Endothelial cell of umbilical vein (primary cell): Measurements from ENCODE around the gene KRTAP19-4. TPM values are rescaled to one million over a fixed set of nuclear protein-coding genes. Genes with fewer than 3 reads are reported as not detected.

ENCODE experiments used
- BruUV-seq: library from RNA; stranded (reverse); fragments of 400-500 nt; replicated peaks from 2 replicates; lab custom pipeline; 2021; lab: Mats Ljungman, UMichigan
- CTCF ChIA-PET: fragments of 300-600, 350-600 bp; sonication (Branson Sonifier 250); formaldehyde crosslinking; loops from one replicate; lab custom pipeline; 2021; ENCODE audit warnings: antibody characterized with exemption, inconsistent platforms; lab: Charles Lee
- POLR2A ChIA-PET: fragments of 300-600, 350-600 bp; sonication (Branson Sonifier 250); formaldehyde crosslinking; loops from one replicate; lab custom pipeline; 2021; ENCODE audit warnings: antibody characterized with exemption, inconsistent platforms; lab: Charles Lee
- DNase-seq: peaks from one replicate; pipeline ENCODE4 v3.0.0-alpha.2; 2011; ENCODE audit warnings: low read depth, low spot score
- FAIRE-seq: peaks from 2 replicates; lab custom pipeline; 2011; peaks lifted over from hg19 to GRCh38; lab: Jason Lieb, UNC
- H2AFZ ChIP-seq: 2 replicates; pipeline ENCODE4 v1.6.0; 2012; ENCODE audit warnings: low read depth, low read length, control low read depth, inconsistent platforms
- H3K27ac ChIP-seq: 2 replicates; pipeline ENCODE4 v1.5.1; 2011; ENCODE audit warnings: low read depth, mild to moderate bottlenecking, control low read depth, low read length, moderate library complexity; ENCODE audit not compliant: insufficient read depth
- H3K27me3 ChIP-seq, 2 experiments: 2 replicates each; pipeline versions ENCODE4 v1.6.0 to v1.6.1; 2011; ENCODE audit warnings: low read length in 2 of 2, mixed read lengths in 1 of 2; ENCODE audit not compliant: control insufficient read depth in 2 of 2, insufficient read depth in 2 of 2
- H3K36me3 ChIP-seq, 2 experiments: 2 replicates in 1 of 2; 3 replicates in 1 of 2; pipeline ENCODE4 v1.5.1; 2011; ENCODE audit warnings: low read length in 2 of 2, mild to moderate bottlenecking in 1 of 2, moderate library complexity in 1 of 2; ENCODE audit not compliant: control insufficient read depth in 2 of 2, insufficient read depth in 2 of 2; ENCODE audit errors: extremely low read depth in 1 of 2
- H3K4me1 ChIP-seq: 3 replicates; pipeline ENCODE4 v1.5.1; 2011; ENCODE audit warnings: mild to moderate bottlenecking, low read length; ENCODE audit not compliant: control insufficient read depth, insufficient read depth; ENCODE audit errors: extremely low read depth
- H3K4me2 ChIP-seq: 2 replicates; pipeline ENCODE4 v1.6.1; 2011; ENCODE audit warnings: low read length, control low read depth, mixed read lengths; ENCODE audit not compliant: insufficient read depth
- H3K4me3 ChIP-seq, 3 experiments: fragments of 200-600 bp in 1 of 3; sonication (generic), shearing (Covaris generic) in 1 of 3; replicated peaks in 1 of 3; 2 replicates each; pipeline ENCODE4 v1.5.1; 2011 to 2016; ENCODE audit warnings: control low read depth in 3 of 3, low read length in 3 of 3, mild to moderate bottlenecking in 2 of 3, inconsistent platforms in 1 of 3, low read depth in 1 of 3, moderate library complexity in 1 of 3; ENCODE audit not compliant: insufficient read depth in 1 of 3
- H3K79me2 ChIP-seq: 2 replicates; pipeline ENCODE4 v1.6.0; 2012; ENCODE audit warnings: low read length, inconsistent platforms; ENCODE audit not compliant: control insufficient read depth, insufficient read depth
- H3K9ac ChIP-seq: replicated peaks from 2 replicates; pipeline ENCODE3; 2011; ENCODE audit warnings: low read length, control low read depth; ENCODE audit not compliant: insufficient read depth; ENCODE audit errors: extremely low read depth
- H3K9me1 ChIP-seq: replicated peaks from 3 replicates; pipeline ENCODE4 v1.6.0; 2011; ENCODE audit warnings: mild to moderate bottlenecking, low read length; ENCODE audit not compliant: control insufficient read depth, insufficient read depth; ENCODE audit errors: extremely low read depth
- H3K9me3 ChIP-seq: replicated peaks from 2 replicates; pipeline ENCODE4 v1.5.1; 2012; ENCODE audit warnings: low read length, inconsistent platforms; ENCODE audit not compliant: control insufficient read depth, insufficient read depth
- H4K20me1 ChIP-seq: replicated peaks from 2 replicates; pipeline ENCODE3; 2011; ENCODE audit warnings: mild to moderate bottlenecking, low read length; ENCODE audit not compliant: control insufficient read depth, insufficient read depth; ENCODE audit errors: extremely low read depth
- EZH2 ChIP-seq: IDR thresholded peaks from 2 replicates; pipeline ENCODE4 v1.6.1; 2012; ENCODE audit warnings: borderline replicate concordance, low read depth, mild to moderate bottlenecking, moderate library complexity, low read length, inconsistent platforms; ENCODE audit not compliant: severe bottlenecking
- FOS ChIP-seq: IDR thresholded peaks from 2 replicates; pipeline ENCODE4 v1.6.1; 2011; ENCODE audit warnings: mild to moderate bottlenecking, low read length, moderate library complexity, borderline replicate concordance; ENCODE audit not compliant: insufficient read depth
- GATA2 ChIP-seq: IDR thresholded peaks from 2 replicates; pipeline ENCODE4 v1.7.0; 2011; ENCODE audit warnings: low read depth, mild to moderate bottlenecking, moderate library complexity, mixed read lengths, low read length; ENCODE audit not compliant: insufficient read length, insufficient read depth
- JUN ChIP-seq: IDR thresholded peaks from 2 replicates; pipeline ENCODE4 v1.6.1; 2011; ENCODE audit warnings: borderline replicate concordance, low read depth; ENCODE audit not compliant: insufficient read length, insufficient read depth
- MYC ChIP-seq: IDR thresholded peaks from one replicate; pipeline ENCODE4 v1.6.1; 2011; ENCODE audit warnings: mild to moderate bottlenecking, low read depth, low read length
- POLR2AphosphoS5 ChIP-seq: IDR thresholded peaks from 2 replicates; pipeline ENCODE4 v1.6.1; 2012; ENCODE audit warnings: low read depth, mild to moderate bottlenecking, control low read depth, low read length, moderate library complexity; ENCODE audit not compliant: insufficient read depth
- dilution Hi-C: fragments of 300-500 bp; cut with MboI; formaldehyde crosslinking; loops from one replicate; pipeline ENCODE4 v1.15.0; 2019; ENCODE audit warnings: low sequenced_read_pairs; ENCODE audit not compliant: extremely low pct_ligation_motif_present
- intact Hi-C: fragments of 100-400 bp; cut with micrococcal nuclease; formaldehyde crosslinking; loops from one replicate; pipeline ENCODE4 v1.10.0; 2022
- polyA plus RNA-seq, 4 experiments: library from polyadenylated mRNA; depleted of rRNA in 3 of 4; stranded (reverse) in 3 of 4; unstranded in 1 of 4; fragments of >200 nt; gene quantifications; 2 replicates each; pipeline versions ENCODE4 v1.2.1 to v1.2.3, GENCODE V29; 2011 to 2012; ENCODE audit warnings: missing spikeins in 1 of 4
- total RNA-seq: library from RNA; stranded (reverse); gene quantifications from 2 replicates; pipeline ENCODE4 v1.2.3, GENCODE V29; 2021
- TF ChIP-seq, protein P1 (sequence below), 2 donors: IDR thresholded peaks; 1 replicate in 1 of 2; 2 replicates in 1 of 2; pipeline ENCODE4 v1.5.1; 2011; ENCODE audit warnings: low read length in 2 of 2, mild to moderate bottlenecking in 2 of 2, moderate library complexity in 2 of 2, control low read depth in 1 of 2, inconsistent platforms in 1 of 2, low read depth in 1 of 2; ENCODE audit not compliant: insufficient read depth in 1 of 2; ENCODE audit errors: extremely low read depth in 1 of 2
- TF ChIP-seq, protein P2 (sequence below): IDR thresholded peaks from 2 replicates; pipeline ENCODE4 v1.6.1; 2011; ENCODE audit not compliant: insufficient read depth, insufficient read length

KRTAP19-4 gene
- total and polyA plus RNA-seq, 2 donors (not counting 3 experiments of a cell fraction or from before 2014, with no cell fraction given), result not detected

DNA sequence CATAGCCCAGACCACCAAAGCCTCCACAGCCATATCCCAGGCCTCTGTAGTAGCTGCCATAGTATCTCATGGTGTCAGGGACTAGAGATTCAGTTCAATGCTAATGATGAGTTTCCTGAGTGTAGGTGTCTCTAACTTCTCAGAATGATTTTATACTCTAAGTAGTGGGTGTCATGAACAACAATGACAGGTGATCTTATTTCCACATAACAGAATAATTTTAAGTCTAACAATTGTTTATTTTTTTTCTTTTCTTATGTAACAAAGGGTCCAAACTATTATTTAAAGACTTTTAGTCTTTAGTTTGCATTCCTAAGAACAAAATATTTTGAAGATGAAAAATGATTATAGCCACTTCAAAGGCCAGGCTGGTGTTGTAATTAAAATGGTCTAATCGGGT lies 44.8 kb upstream of the KRTAP19-4 start, which contains the start of gene KRTAP19-6:
KRTAP19-6 (minus strand) TSS at position 101 of the 400 bp plus-strand sequence; CDS start at position 70, 31 bp downstream.
- H3K4me1 ChIP-seq, result no peaks in the 10 kb centered on the region
- dilution Hi-C loops (no loop called here), intact Hi-C loops (no loop called here)
- FAIRE-seq (no peak), DNase-seq (no peak)
- no peaks in the 10 kb centered on the region for H3K36me3 ChIP-seq
- no peak within 1 kb of the TSS for H3K9ac ChIP-seq
- no peak for TF ChIP-seq GATA2
- TF ChIP-seq, protein P1, sequence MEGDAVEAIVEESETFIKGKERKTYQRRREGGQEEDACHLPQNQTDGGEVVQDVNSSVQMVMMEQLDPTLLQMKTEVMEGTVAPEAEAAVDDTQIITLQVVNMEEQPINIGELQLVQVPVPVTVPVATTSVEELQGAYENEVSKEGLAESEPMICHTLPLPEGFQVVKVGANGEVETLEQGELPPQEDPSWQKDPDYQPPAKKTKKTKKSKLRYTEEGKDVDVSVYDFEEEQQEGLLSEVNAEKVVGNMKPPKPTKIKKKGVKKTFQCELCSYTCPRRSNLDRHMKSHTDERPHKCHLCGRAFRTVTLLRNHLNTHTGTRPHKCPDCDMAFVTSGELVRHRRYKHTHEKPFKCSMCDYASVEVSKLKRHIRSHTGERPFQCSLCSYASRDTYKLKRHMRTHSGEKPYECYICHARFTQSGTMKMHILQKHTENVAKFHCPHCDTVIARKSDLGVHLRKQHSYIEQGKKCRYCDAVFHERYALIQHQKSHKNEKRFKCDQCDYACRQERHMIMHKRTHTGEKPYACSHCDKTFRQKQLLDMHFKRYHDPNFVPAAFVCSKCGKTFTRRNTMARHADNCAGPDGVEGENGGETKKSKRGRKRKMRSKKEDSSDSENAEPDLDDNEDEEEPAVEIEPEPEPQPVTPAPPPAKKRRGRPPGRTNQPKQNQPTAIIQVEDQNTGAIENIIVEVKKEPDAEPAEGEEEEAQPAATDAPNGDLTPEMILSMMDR (IDR thresholded peaks at IDR 0.05; ENCODE audit: extremely low read depth in 1 of 2, insufficient read depth in 1 of 2, low read depth in 1 of 2, low read length in 2 of 2), result no peak
- TF ChIP-seq JUN, result no peak
- no peak for TF ChIP-seq POLR2AphosphoS5
- TF ChIP-seq FOS, result no peak
- TF ChIP-seq EZH2, result no peak
- TF ChIP-seq, protein P2, sequence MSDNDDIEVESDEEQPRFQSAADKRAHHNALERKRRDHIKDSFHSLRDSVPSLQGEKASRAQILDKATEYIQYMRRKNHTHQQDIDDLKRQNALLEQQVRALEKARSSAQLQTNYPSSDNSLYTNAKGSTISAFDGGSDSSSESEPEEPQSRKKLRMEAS, result no peak
- TF ChIP-seq MYC, result no peak
- H3K9me1 ChIP-seq, result no peaks in the 10 kb centered on the region
- ChIA-PET CTCF (no interaction called here), POLR2A (no interaction called here)
- peaks cover 5% of the 10 kb centered on the region for H3K9me3 ChIP-seq
- H3K79me2 ChIP-seq, result no peaks in the 10 kb centered on the region
- H3K27ac ChIP-seq, result no peak within 1 kb of the TSS
- BruUV-seq, result no TSS peak
- H4K20me1 ChIP-seq, result no peaks in the 10 kb centered on the region
- no peaks in the 10 kb centered on the region for H3K27me3 ChIP-seq
- no peak within 1 kb of the TSS for H3K4me3 ChIP-seq
- no peak within 1 kb of the TSS for H2AFZ ChIP-seq
- no peak within 1 kb of the TSS for H3K4me2 ChIP-seq
